HG03045 (cell line): Measurements from ENCODE around the gene VASP.

Experiments
- ATAC-seq: cut with Tn5 transposase; IDR thresholded peaks from one replicate; pipeline ENCODE4 v1.9.1; 2021; ENCODE audit warnings: mild to moderate bottlenecking, moderate library complexity; ENCODE audit not compliant: unreplicated experiment

The VASP gene

DNA sequence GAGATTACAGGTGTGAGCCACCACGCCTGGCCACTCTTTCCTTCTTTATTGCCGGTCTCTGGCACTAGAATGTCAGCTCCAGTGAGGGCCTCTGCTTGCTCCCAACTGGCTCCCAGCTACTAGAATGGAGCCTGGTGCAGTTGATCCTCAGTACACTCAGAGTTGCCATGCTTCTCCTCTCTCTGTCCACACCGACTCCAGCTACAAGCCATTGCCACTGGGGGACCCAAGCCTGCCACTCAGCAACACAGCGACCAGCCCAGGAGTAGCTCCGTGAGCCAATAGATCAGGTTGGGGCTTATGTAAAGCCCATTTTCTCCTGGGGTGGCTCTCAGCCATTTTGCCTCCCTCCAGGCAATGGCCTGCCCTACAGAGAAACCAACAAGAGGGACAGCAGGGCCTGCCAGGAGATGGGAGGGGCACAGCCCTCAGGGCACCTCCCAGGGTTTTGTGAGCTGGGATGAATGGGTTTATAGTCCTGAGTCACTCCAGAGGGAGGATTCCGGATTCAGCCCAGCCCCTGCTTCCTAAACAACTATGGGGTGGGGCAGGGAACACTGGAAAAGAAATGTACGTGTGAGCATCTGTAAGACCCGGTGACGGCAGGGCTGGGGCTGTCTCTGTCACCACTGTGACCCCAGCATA, 40.8 kb downstream of the VASP start:
- no peak for ATAC-seq

- no peak for ATAC-seq
Measured at GRCh38 chr19:45553464-45553863, 46.2 kb downstream of the VASP start.

DNA sequence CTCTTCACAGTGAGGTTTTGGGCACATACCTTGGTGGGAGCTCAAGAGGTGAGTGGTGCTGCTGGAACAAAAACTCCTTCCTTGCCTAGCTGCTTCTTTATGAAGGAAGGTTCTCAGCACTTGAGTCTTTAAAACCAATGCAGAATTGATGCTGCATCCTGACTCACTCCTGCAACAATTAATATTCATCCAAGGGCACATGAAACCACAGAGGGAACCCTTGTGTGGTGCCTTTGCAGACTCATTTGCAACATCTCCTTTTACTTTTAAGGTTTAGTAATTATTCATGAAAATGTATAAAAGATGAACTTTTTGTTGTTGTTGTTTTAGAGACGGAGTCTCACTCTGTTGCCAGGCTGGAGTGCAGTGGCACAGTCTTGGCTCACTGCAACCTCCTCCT, 47.2 kb downstream of the VASP start:
- no peak for ATAC-seq

GRCh38 chr19:45556835-45557234, 49.6 kb downstream of the VASP start:
- no peak for ATAC-seq

DNA sequence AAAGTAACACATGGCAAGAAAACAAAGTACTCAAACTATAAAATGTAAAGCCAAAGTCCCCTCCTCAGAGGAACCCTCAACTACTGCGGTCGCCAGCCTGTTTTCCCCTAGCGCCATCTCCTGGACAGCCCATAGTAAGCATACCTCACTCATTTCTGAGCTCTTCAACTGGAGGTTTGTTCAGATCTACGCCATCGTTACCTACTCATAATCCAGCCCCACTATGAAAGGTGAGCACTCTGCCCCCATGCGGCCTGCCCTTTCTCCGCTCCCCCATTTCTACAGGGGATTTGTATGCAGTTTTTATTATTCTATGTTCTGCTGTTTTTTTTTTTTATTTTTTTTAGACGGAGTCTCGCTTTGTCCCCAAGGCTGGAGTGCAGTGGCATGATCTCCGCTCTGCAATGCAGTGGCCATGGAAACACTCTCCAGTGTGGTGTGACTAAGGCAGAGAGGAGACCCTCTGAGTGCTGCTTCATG, 51.2 kb downstream of the VASP start:
- ATAC-seq: no peak

DNA sequence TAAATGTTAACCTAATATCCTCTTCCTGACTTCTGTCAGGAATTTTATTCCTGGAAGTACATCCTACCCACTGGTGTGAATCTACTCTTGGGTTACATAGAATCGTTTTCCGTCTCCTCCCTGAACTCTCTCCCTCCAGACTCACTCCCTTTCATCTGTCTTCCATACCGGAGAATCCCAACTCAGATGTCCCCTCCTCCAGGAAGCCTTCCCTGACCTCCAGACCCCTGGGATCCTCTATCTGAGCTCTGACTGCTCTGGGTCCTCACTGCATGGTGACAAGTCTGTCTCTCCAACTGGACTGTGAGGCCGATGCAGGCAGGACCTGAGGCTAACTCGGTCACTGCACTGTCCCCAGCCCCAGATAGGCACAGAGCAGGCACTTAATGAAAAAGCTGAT, 52.8 kb downstream of the VASP start:
- ATAC-seq: no peak

DNA sequence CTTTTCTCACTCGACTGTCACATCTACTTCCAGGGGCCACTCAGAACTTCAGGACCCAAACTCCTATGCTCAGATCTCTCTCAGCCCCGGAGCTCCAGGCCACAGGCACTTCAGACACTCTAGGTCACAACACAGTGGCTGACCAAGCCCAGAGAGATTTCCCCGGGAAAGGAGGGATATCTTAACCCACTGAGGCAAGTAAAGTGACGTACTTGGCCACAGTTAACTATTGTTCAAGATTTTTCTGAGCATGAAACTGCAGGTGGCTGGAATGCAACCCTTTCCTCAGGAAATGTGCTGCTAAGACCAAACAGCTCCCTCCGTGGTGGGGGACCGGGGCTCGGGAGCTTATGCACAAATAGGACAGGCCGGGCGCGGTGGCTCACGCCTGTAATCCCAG, 53.4 kb downstream of the VASP start:
- no peak for ATAC-seq

- ATAC-seq: no peak
Measured at GRCh38 chr19:45564131-45564780, 57.0 kb downstream of the VASP start.

DNA sequence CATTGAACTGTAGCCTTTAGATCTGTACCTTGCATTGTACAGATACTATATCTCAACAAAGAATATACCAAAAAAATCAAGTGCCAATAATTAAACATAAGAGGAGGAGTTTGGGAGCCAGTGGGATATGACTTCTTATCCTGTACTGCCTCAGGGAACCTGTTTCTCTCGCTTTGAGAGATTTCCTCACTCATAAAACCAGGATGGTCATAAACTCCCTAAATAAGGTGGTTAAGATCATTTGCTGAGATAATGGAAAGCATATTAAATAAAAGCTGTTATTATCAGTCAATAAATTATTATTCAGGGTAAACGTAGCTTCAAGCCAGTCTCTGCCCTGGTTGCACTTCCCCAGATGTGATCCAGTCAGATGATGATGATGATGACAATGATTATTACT, 60.3 kb downstream of the VASP start:
- no peak for ATAC-seq

DNA sequence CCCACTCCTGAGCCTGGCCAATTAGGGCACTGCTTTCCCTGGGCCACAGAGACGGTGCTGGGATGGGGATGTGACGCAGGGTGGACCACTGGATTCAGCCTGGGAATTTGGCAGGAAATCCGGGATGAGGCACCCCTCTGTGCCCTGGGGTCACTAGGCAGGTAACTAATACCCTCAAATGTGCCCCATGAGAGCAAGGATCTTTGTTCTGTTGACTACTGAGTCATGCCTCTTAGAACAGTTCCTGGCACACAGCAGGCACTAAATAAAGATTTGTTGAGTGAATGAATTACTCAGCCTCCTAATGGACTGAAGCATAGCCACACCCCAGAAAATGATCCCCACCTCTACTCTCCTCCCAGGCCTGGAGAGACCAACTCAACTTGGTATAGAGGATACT, 61.5 kb downstream of the VASP start:
- ATAC-seq: no peak

DNA sequence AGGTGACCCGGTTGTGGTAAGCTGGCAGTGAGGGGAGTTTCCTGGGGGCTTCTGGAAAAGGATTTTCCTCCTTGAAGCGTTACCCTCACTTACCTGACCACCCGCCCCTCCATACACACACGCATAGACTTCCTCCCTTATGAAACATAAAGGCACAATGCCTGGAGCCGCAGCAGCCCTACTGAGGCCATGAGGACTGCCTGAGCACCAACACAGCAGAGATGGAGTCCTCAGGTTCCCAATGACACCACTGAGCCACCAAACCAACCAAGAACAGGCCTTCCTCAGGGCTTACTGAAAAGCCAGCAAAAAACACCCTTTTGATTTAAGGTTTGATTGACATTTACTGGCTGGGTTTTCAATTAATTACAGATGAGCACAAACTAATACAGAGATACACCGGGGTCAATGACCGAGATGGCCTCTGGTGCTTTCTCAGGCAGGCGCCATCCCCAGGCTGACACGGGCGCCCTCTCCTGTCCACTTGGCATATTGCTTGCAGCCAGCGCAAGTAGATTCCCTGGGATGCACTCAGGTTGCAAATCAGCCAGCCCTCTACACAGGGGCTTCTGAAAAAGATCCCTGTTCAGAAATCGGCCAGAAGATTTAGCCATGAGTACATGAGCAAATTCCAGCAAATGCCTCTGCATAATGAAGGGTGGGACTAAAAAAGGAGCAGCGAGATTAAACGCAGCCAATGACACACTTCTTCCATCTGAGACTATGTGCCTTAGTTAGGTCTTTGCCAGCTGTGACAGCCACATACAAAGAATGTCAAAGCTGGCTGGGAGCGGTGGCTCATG, 62.5 kb downstream of the VASP start:
- ATAC-seq: no peak

- ATAC-seq: no peak
Measured at GRCh38 chr19:45571457-45572220, 64.4 kb downstream of the VASP start.

DNA sequence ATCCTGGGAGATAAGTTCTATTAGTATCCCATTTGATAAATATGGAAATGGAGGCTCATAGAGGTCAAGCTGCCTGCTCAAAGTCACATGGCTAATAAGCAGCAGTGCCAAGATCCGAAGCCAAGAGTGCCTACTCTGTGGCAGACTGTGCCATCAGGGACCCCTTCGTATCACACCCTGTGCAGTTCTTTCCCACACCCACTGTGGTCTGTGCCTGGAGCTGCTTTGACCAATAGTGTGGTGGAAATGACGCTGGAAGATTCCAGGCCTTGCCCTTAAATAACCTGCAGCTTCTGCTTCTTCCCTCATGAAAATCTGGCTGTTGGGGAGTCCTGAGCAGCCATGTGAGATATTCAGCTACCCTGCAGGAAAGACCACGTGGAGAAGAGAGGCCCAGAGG, 67.2 kb downstream of the VASP start:
- no peak for ATAC-seq

DNA sequence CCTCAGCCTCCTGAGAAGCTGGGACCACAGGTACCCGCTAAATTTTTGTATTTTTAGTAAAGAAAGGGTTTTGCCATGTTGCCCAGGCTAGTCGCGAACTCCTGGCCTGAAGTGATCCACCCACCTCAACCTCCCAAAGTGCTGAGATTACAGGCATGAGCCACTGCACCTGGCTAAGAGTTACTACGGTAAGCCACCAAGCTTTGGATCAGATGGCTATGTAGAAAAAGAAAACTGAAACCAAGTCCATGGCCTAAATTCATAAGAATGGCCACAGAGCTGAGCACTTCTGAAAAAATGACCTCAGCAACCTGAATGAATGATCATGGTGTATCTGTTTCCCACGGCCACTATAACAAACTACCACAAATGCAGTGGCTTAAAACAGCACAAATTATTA, 67.9 kb downstream of the VASP start:
- ATAC-seq: no peak
